VCaP (cell line): ENCODE results near the gene WRAP73.
A peak's percentile ranks its signal among the peaks of the same experiment; 100 is the strongest.

Experiments
- H3K27ac ChIP-seq: fragments of 450-650 bp; 2 replicates; pipeline ENCODE4 v1.5.1; 2017
- TF ChIP-seq, protein P1 (sequence below): fragments of 450-650 bp; conservative IDR thresholded peaks from 2 replicates; pipeline ENCODE4 v1.5.1; 2017; ENCODE audit warnings: mild to moderate bottlenecking, moderate library complexity

The WRAP73 gene

GRCh38 chr1:3630161-3630611, 19.7 kb downstream of the WRAP73 start:
- TF ChIP-seq, protein P1, sequence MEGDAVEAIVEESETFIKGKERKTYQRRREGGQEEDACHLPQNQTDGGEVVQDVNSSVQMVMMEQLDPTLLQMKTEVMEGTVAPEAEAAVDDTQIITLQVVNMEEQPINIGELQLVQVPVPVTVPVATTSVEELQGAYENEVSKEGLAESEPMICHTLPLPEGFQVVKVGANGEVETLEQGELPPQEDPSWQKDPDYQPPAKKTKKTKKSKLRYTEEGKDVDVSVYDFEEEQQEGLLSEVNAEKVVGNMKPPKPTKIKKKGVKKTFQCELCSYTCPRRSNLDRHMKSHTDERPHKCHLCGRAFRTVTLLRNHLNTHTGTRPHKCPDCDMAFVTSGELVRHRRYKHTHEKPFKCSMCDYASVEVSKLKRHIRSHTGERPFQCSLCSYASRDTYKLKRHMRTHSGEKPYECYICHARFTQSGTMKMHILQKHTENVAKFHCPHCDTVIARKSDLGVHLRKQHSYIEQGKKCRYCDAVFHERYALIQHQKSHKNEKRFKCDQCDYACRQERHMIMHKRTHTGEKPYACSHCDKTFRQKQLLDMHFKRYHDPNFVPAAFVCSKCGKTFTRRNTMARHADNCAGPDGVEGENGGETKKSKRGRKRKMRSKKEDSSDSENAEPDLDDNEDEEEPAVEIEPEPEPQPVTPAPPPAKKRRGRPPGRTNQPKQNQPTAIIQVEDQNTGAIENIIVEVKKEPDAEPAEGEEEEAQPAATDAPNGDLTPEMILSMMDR, result no peak
- H3K27ac ChIP-seq, result no peak overlapping the region

GRCh38 chr1:3629561-3630160, 20.2 kb downstream of the WRAP73 start:
- no peak overlapping the region for H3K27ac ChIP-seq
- TF ChIP-seq, protein P1, result no peak

- TF ChIP-seq, protein P1, result no peak
- no peak overlapping the region for H3K27ac ChIP-seq
Observed at GRCh38 chr1:3628445-3628844, 21.5 kb downstream of the WRAP73 start.

DNA sequence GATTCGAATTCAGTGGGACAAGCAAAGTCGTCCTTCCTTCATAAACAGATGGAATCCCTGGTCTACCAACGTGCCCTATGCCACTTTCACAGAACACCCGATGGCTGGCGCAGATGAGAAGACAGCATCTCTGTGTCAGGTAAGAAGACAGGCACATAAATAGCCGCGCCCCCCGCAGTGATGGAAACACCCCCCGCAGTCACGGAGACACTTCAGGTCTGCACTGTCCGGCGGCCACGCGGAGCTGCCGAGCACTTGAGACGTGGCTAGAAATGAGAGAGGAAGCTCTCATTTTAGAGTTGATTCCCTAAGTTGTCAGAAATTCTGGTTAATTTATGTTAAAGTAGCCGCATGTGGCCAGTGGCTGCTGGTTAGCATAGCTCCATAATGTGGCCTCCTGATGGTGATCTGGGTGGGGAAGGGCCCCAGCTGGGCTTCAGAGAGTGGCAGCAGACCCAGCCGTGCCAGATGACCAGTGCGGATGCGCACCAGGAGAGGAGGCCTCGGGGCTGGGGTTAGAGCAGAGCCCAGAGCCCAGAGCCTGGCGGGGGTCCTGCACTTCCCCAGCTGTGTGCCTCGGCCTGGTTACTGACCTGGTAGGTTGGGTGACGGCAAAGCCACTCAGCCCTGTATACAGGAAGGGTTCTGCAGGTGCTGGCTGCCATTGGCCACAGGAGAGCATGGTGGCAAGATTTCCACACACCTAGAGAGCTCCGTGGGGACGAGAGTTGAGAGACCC, 22.2 kb downstream of the WRAP73 start:
- no peak overlapping the region for H3K27ac ChIP-seq
- TF ChIP-seq, protein P1, result no peak

- H3K27ac ChIP-seq, result peak overlapping the region; percentile 86
- TF ChIP-seq, protein P1, result no peak
Observed at GRCh38 chr1:3626025-3626424, 23.9 kb downstream of the WRAP73 start.

GRCh38 chr1:3625151-3625907, 24.6 kb downstream of the WRAP73 start:
- H3K27ac ChIP-seq, result peak overlapping the region; percentile 86
- TF ChIP-seq, protein P1, result peak; percentile 24
